GM18498 (cell line): ENCODE measurements around the gene CD59.
A peak's percentile ranks its signal among the peaks of the same experiment; 100 is the strongest.
"Not testable (repeated sequence)": the region's sequence is repeated elsewhere in the genome, so short reads cannot be mapped to it uniquely, and the experiment has no call there.

Source experiments
- ATAC-seq: cut with Tn5 transposase; IDR thresholded peaks from one replicate; pipeline ENCODE4 v1.9.1; 2021; ENCODE audit warnings: mild to moderate bottlenecking, moderate library complexity; ENCODE audit not compliant: unreplicated experiment

CD59 gene

GRCh38 chr11:33716243-33716642, 20.0 kb downstream of the CD59 start:
- no peak for ATAC-seq

- no peak for ATAC-seq
Observed at GRCh38 chr11:33713856-33714398, 22.3 kb downstream of the CD59 start.

GRCh38 chr11:33713151-33713855, 22.9 kb downstream of the CD59 start:
- ATAC-seq, result no peak

GRCh38 chr11:33712436-33712835, 23.8 kb downstream of the CD59 start:
- no peak for ATAC-seq

GRCh38 chr11:33709466-33709865, 26.8 kb downstream of the CD59 start:
- no peak for ATAC-seq

GRCh38 chr11:33708985-33709384, 27.2 kb downstream of the CD59 start:
- ATAC-seq, result no peak

- not testable (repeated sequence) for ATAC-seq
Observed at GRCh38 chr11:33707831-33708230, 28.4 kb downstream of the CD59 start.

- no peak for ATAC-seq
Observed at GRCh38 chr11:33706966-33707365, 29.3 kb downstream of the CD59 start.

GRCh38 chr11:33706546-33706945, 29.7 kb downstream of the CD59 start:
- ATAC-seq, result no peak

GRCh38 chr11:33704240-33705002, 31.8 kb downstream of the CD59 start:
- ATAC-seq, result no peak

GRCh38 chr11:33703788-33704187, 32.4 kb downstream of the CD59 start:
- ATAC-seq, result no peak

GRCh38 chr11:33703234-33703633, 33.0 kb downstream of the CD59 start:
- ATAC-seq, result no peak

GRCh38 chr11:33701302-33702230, 34.7 kb downstream of the CD59 start:
- no peak for ATAC-seq

- peak; percentile 93 for ATAC-seq
Observed at GRCh38 chr11:33700502-33701271, 35.5 kb downstream of the CD59 start, which contains the start of gene C11orf91. C11orf91 (minus strand) TSS chr11:33700826; CDS start chr11:33700740, 86 bp downstream.

- ATAC-seq, result no peak
Observed at GRCh38 chr11:33700063-33700501, 36.1 kb downstream of the CD59 start.

- ATAC-seq, result no peak
Observed at GRCh38 chr11:33699515-33700062, 36.6 kb downstream of the CD59 start.

- no peak for ATAC-seq
Observed at GRCh38 chr11:33698921-33699320, 37.3 kb downstream of the CD59 start.

- ATAC-seq, result no peak
Observed at GRCh38 chr11:33697997-33698396, 38.2 kb downstream of the CD59 start.

- ATAC-seq, result no peak
Observed at GRCh38 chr11:33696931-33697638, 39.1 kb downstream of the CD59 start.
